ENCODE data around the gene RPL10A.

Gene RPL10A

DNA sequence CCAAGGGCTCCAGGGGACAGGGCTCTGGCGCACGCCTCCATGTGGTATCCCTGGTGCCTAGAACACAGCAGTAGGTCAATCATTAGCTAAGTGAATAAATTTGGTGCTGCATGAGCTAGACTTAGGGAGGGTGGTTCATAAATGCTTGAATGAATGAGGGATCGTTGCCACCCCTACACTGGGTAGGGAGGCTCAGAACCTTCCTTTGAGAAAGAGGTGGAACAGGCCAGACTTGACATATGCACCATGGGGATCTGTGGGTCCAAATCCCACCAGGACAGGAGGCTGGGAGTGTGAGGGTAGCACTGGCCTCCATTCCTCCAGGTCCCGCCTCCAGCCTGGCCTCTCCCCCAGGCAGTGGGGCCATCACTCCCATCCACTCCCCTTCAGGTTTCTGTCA lies 14.9 kb downstream of the RPL10A start:
- no peaks in the 10 kb centered on the region for H3K79me2 ChIP-seq (ENCODE audit: insufficient read depth, low read length)
- no peak for TF ChIP-seq EZH2phosphoT487 (IDR thresholded peaks at IDR 0.05; ENCODE audit: borderline replicate concordance)
- TF ChIP-seq CTCF (conservative IDR thresholded peaks at IDR 0.05; ENCODE audit: low read length): no peak
- no peak overlapping the region for H2AFZ ChIP-seq (ENCODE audit: low read length)
- no peak overlapping the region for H3K4me2 ChIP-seq (ENCODE audit: low read depth, low read length, poor library complexity, severe bottlenecking)
- H3K9me2 ChIP-seq (replicated peaks; ENCODE audit: low read depth, low read length): no peaks in the 10 kb centered on the region
- H3K4me1 ChIP-seq (ENCODE audit: insufficient read depth, low read length, poor library complexity, severe bottlenecking): no peaks in the 10 kb centered on the region
- H4K20me1 ChIP-seq (ENCODE audit: insufficient read depth, low read length, poor library complexity, severe bottlenecking): no peaks in the 10 kb centered on the region
- H3K9ac ChIP-seq (ENCODE audit: low read depth, low read length, poor library complexity, severe bottlenecking): no peak overlapping the region
- H3K36me3 ChIP-seq (ENCODE audit: insufficient read depth, low read length): no peaks in the 10 kb centered on the region
- no peak overlapping the region for H3K4me3 ChIP-seq (ENCODE audit: low read length, poor library complexity, severe bottlenecking)
- no peaks in the 10 kb centered on the region for H3K9me3 ChIP-seq (ENCODE audit: insufficient read depth, low read depth, low read length)
- H3F3A ChIP-seq (ENCODE audit: low read depth): no peaks in the 10 kb centered on the region
- no peaks in the 10 kb centered on the region for H3K27me3 ChIP-seq (ENCODE audit: insufficient read depth, low read length, poor library complexity, severe bottlenecking)

DNA sequence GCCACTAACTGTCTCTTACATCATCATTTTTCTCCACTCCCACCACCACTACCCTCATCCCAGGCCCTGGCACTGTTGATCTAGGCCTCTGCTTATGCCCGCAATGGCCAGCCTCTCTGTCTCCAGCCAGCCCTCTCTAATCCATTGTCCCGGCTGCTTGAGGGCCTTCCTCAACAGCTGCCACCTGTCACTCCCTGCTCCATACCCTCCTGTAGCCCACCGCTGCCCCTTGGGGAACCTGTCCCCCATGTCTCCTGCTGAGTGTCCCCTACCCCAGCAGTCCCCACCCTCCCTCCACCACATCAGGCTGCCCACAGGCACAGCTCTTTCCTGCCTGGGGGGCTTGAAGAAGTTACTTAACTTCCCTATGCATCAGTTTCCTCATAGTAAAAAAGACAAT lies 15.3 kb downstream of the RPL10A start:
- no peak overlapping the region for H2AFZ ChIP-seq (ENCODE audit: low read length)

DNA sequence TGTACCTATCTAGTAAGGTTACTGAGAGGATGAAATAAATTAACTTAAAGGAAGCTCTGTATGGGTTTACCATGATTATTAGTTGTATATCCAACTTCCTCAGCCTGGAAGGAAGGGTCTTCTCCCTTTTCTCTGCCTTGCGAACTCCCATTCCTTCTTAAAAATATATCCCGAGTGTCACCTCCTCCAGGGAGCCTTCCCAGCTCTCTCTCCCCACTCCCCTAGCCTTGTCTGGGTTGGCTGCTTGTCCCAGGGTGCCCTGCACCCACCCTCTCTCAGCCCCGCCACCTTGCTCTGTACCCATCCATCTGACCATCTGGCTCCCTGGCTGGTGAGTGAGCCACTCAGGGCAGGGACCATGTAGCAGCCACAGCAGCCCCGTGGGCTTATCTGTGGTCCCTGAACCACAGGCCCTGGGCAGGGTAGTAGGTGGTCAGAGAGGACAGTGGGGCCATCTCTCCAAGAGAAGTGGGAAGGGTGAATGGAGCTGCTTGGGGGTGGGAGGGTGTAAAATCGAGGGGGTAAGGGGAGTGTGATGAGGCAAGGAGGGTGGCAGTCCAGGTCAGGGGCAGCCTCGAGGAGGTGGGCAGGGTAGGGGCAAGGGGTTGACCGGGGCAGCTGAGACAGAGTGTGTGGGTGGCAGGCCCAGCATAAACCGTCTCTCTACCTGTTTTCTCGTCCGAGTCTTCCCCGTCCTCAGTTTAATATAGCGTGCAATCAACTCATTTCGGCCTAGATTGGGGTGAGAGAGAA lies 15.9 kb downstream of the RPL10A start:
- H3K36me3 ChIP-seq (ENCODE audit: insufficient read depth, low read length): no peaks in the 10 kb centered on the region
- H3K9me2 ChIP-seq (replicated peaks; ENCODE audit: low read depth, low read length): no peaks in the 10 kb centered on the region
- no peak for TF ChIP-seq CTCF (conservative IDR thresholded peaks at IDR 0.05; ENCODE audit: low read length)
- TF ChIP-seq EZH2phosphoT487 (IDR thresholded peaks at IDR 0.05; ENCODE audit: borderline replicate concordance): no peak
- no peaks in the 10 kb centered on the region for H3K9me3 ChIP-seq (ENCODE audit: insufficient read depth, low read depth, low read length)
- no peaks in the 10 kb centered on the region for H4K20me1 ChIP-seq (ENCODE audit: insufficient read depth, low read length, poor library complexity, severe bottlenecking)
- H3K4me1 ChIP-seq (ENCODE audit: insufficient read depth, low read length, poor library complexity, severe bottlenecking): no peaks in the 10 kb centered on the region
- H3K4me3 ChIP-seq (ENCODE audit: low read length, poor library complexity, severe bottlenecking): no peak overlapping the region
- no peak overlapping the region for H3K9ac ChIP-seq (ENCODE audit: low read depth, low read length, poor library complexity, severe bottlenecking)
- H3F3A ChIP-seq (ENCODE audit: low read depth): no peaks in the 10 kb centered on the region
- H3K4me2 ChIP-seq (ENCODE audit: low read depth, low read length, poor library complexity, severe bottlenecking): no peak overlapping the region
- no peaks in the 10 kb centered on the region for H3K79me2 ChIP-seq (ENCODE audit: insufficient read depth, low read length)
- no peak overlapping the region for H2AFZ ChIP-seq (ENCODE audit: low read length)
- no peaks in the 10 kb centered on the region for H3K27me3 ChIP-seq (ENCODE audit: insufficient read depth, low read length, poor library complexity, severe bottlenecking)

More for the DNA sequence above, 15.3 kb downstream of the RPL10A start:
- Histone ChIP-seq H3F3A (ENCODE audit: low read depth) (no peaks in the 10 kb centered on the region), H3K27me3 (ENCODE audit: insufficient read depth, low read length, poor library complexity, severe bottlenecking) (no peaks in the 10 kb centered on the region), H3K4me3 (ENCODE audit: low read length, poor library complexity, severe bottlenecking) (no peak overlapping the region), H3K79me2 (ENCODE audit: insufficient read depth, low read length) (no peaks in the 10 kb centered on the region), H3K9me3 (ENCODE audit: insufficient read depth, low read depth, low read length) (no peaks in the 10 kb centered on the region), H3K9me2 (replicated peaks; ENCODE audit: low read depth, low read length) (no peaks in the 10 kb centered on the region), H3K36me3 (ENCODE audit: insufficient read depth, low read length) (no peaks in the 10 kb centered on the region), H4K20me1 (ENCODE audit: insufficient read depth, low read length, poor library complexity, severe bottlenecking) (no peaks in the 10 kb centered on the region), H3K4me2 (ENCODE audit: low read depth, low read length, poor library complexity, severe bottlenecking) (no peak overlapping the region), H3K4me1 (ENCODE audit: insufficient read depth, low read length, poor library complexity, severe bottlenecking) (no peaks in the 10 kb centered on the region), H3K9ac (ENCODE audit: low read depth, low read length, poor library complexity, severe bottlenecking) (no peak overlapping the region)
- TF ChIP-seq EZH2phosphoT487 (IDR thresholded peaks at IDR 0.05; ENCODE audit: borderline replicate concordance) (no peak), CTCF (conservative IDR thresholded peaks at IDR 0.05; ENCODE audit: low read length) (no peak)
